Measurements from ENCODE around the gene NETO2.
"Not testable (repeated sequence)": the region's sequence is repeated elsewhere in the genome, so short reads cannot be mapped to it uniquely, and the experiment has no call there.

NETO2 gene

GRCh38 chr16:47063011-47063724, 80.6 kb downstream of the NETO2 start:
- no peak for DNase-seq

- DNase-seq, result no peak
Observed at GRCh38 chr16:47061204-47061603, 82.5 kb downstream of the NETO2 start.

- no peak for DNase-seq
Observed at GRCh38 chr16:47060596-47060995, 83.1 kb downstream of the NETO2 start.

- no peak for DNase-seq
Observed at GRCh38 chr16:47059991-47060390, 83.8 kb downstream of the NETO2 start.

GRCh38 chr16:47059130-47059529, 84.6 kb downstream of the NETO2 start:
- DNase-seq, result not testable (repeated sequence)

- DNase-seq, result no peak
Observed at GRCh38 chr16:47058295-47059086, 85.3 kb downstream of the NETO2 start.

- no peak for DNase-seq
Observed at GRCh38 chr16:47057630-47057993, 86.1 kb downstream of the NETO2 start.

- DNase-seq, result no peak
Observed at GRCh38 chr16:47056688-47057629, 86.8 kb downstream of the NETO2 start.

GRCh38 chr16:47056061-47056460, 87.7 kb downstream of the NETO2 start:
- not testable (repeated sequence) for DNase-seq

- no peak for DNase-seq
Observed at GRCh38 chr16:47055136-47055885, 88.4 kb downstream of the NETO2 start.

GRCh38 chr16:47054306-47054705, 89.4 kb downstream of the NETO2 start:
- no peak for DNase-seq

- DNase-seq, result no peak
Observed at GRCh38 chr16:47053895-47054294, 89.8 kb downstream of the NETO2 start.

GRCh38 chr16:47052666-47053640, 90.8 kb downstream of the NETO2 start:
- no peak for DNase-seq

- DNase-seq, result no peak
Observed at GRCh38 chr16:47051031-47051430, 92.7 kb downstream of the NETO2 start.

GRCh38 chr16:47049901-47050583, 93.7 kb downstream of the NETO2 start:
- DNase-seq, result no peak

GRCh38 chr16:47047524-47048203, 96.1 kb downstream of the NETO2 start:
- DNase-seq, result no peak

GRCh38 chr16:47046726-47047523, 96.8 kb downstream of the NETO2 start:
- no peak for DNase-seq

GRCh38 chr16:47045459-47045858, 98.3 kb downstream of the NETO2 start:
- no peak for DNase-seq

- DNase-seq, result no peak
Observed at GRCh38 chr16:47045023-47045422, 98.7 kb downstream of the NETO2 start.

Measured in activated naive CD4-positive, alpha-beta T cell treated with Interleukin-2 at 50 U/mL for 16 hours (primary cell).